SK-MEL-5 (cell line): ENCODE measurements around the gene LRRC8D. TPM values are rescaled to one million over a fixed set of nuclear protein-coding genes. Genes with fewer than 3 reads are reported as not detected.
"Not testable (repeated sequence)": the region's sequence is repeated elsewhere in the genome, so short reads cannot be mapped to it uniquely, and the experiment has no call there.

Experiments
- DNase-seq: peaks from one replicate; pipeline ENCODE4 v3.0.0-alpha.2; 2016; ENCODE audit warnings: low read depth, low spot score
- in situ Hi-C: cut with HindIII; loops from 2 replicates; pipeline ENCODE4 v1.10.0; 2016; ENCODE audit warnings: low sequenced_read_pairs, high pct_unique_total_duplicates, low pct_unique_long_range_greater_than_20kb
- polyA plus RNA-seq, 2 experiments: library from polyadenylated mRNA; depleted of rRNA; stranded (reverse); fragments of >200 nt; gene quantifications; 2 replicates each; pipeline ENCODE4 v1.2.3, GENCODE V29; 2015
- total RNA-seq: library from RNA; depleted of rRNA; stranded (reverse); fragments of >200 nt; shearing (Covaris generic); gene quantifications from 2 replicates; pipeline ENCODE4 v1.2.3, GENCODE V29; 2014; rRNA removed

The LRRC8D gene
- total RNA-seq = 46.0 and 48.7 TPM in 2 replicates
- 56.2 and 70.3 TPM in 2 replicates for polyA plus RNA-seq (2015; cell fraction: cytosol; rRNA removed)
- polyA plus RNA-seq (2015; cell fraction: nucleus; rRNA removed) = 38.1 and 43.8 TPM in 2 replicates

- in situ Hi-C loops = no loop called here
- peak; percentile 75 for DNase-seq
Measured at GRCh38 chr1:89820422-89821321, at the start of gene LRRC8D. Gene LRRC8D (plus strand): TSS chr1:89821032. CDS start chr1:89933069, 112,037 bp downstream.

- no peak for DNase-seq
- in situ Hi-C loops = no loop called here
Measured at GRCh38 chr1:89771991-89772560, 48.8 kb upstream of the LRRC8D start.

DNA sequence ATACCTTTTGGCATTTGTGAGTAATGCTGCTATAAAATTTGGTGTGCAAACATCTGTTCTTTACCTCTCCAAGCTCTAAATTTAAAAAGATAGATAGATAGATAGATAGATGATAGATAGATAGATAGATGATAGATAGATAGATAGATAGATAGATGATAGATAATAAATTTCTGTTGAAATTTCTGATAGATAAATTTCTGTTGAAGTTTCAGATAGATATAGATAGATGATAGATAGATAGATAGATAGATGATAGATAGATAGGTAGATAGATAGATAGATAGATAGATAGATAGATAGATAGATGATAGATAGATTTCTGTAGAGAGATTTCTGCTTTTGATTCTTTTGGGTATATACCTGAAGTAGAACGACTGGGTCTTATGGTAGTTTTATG, 44.7 kb upstream of the LRRC8D start:
- in situ Hi-C loops, DNase-seq: not testable (repeated sequence)

GRCh38 chr1:89777271-89777670, 43.6 kb upstream of the LRRC8D start:
- in situ Hi-C loops, DNase-seq: not testable (repeated sequence)

- no peak for DNase-seq
- in situ Hi-C loops = no loop called here
Measured at GRCh38 chr1:89779151-89779940, 41.5 kb upstream of the LRRC8D start.

- DNase-seq = peak; percentile 83
- in situ Hi-C loops = no loop called here
Measured at GRCh38 chr1:89780721-89781120, 40.1 kb upstream of the LRRC8D start.

DNA sequence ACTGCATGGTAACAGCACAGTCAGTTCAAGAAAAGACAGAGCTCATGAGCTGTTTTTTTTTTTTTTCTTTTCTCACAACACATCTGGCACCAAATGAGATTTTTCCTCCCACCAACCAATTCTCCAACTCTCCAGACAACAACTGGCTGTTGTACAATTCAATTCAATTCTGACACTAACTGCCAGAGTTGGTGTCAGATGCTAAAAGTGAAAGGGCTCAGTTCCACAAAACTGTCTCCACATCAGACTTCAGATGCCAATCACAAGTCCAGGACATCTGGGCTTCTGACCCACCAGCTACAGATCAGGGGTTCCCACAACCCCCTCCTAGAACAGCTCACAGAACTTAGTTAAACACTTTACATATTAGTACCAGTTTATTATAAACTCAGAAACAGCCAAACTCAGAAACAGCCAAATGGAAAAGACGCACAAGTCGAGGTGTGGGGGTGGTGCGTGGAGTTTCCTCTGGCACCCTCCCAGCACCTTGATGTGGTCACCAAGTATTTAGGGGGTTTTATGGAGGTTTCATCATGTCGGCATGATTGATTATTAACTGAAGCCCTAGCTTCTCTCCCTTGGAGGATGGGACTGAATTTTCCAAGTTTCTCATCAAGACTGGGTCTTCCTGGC, 39.2 kb upstream of the LRRC8D start:
- in situ Hi-C loops = no loop called here
- DNase-seq = no peak

DNA sequence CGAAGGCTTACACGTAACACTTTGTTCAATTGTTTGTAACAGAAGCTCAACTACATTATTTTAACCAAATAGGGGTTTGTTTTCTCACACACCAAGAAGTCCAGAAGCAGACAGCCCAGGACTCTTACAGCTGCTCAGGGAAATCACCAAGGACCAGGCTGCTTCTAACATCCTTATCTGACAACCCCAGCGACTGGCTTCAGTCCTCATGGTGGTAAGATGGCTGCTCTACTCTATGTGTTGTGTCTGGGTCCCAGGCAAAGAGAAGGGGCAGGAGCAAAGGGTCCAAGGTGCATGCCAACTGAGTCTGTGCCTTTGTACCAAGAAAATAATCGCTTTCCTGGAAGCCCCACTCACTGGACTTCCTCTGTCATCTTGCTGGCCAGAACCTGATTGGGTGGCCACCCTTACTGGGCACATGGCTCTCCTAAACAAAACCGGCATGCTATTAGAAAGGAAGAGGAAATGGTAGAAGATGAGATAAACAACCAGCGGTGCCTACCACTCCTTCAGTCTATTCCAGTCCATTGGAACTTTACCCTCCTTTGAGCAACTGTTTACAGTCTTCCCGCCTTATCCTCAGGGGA, 34.1 kb upstream of the LRRC8D start:
- DNase-seq = no peak
- in situ Hi-C loops = no loop called here

DNA sequence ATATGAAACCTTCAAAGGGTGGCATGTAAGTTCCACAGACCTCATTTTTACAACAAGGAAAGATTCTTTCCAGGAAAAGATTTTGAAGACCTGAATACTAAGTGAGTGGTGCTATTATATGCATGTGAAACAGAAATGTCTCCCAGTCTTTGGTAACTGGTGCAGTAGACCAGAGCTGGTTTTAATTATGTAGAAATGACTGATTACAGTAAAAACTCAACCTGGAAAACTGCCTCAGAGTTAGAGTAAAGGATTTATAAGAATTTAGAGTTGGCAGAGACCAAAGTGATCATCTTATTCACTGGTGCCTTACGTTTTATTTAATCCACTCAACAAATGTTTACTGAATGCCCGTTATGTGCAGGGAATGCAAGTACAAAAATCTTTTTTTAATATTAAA, 30.2 kb upstream of the LRRC8D start:
- DNase-seq = no peak
- in situ Hi-C loops = no loop called here

DNA sequence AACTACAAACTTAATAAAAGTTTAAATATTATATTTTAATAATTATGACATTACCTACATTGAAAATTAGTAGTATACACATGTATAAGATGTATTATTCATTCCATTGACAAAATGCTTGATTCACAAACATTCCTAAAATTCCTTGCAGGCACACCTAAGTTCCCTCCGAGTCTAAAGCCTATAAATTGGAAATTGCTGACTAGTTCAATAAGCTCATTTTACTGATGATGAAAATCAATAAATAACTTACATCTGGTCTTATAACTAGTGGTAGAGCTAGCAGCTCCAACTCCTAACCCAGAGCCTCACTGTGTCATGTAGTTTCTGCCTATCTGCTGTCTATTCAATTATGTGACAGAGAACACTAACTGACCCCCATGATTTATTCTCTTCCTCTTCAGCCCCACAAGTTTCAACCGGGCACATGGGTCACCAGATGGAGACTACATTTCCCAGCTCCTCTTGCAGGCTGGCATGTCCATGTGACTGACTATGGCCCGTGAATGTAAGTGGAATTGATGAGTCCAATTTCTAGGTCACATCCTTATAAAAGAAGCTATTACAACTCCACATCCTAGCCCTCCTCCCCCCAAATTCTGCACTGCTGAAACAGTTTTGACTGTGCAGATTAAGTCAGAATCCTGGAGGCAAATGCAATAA, 29.6 kb upstream of the LRRC8D start:
- in situ Hi-C loops = no loop called here
- DNase-seq = peak; percentile 41

DNA sequence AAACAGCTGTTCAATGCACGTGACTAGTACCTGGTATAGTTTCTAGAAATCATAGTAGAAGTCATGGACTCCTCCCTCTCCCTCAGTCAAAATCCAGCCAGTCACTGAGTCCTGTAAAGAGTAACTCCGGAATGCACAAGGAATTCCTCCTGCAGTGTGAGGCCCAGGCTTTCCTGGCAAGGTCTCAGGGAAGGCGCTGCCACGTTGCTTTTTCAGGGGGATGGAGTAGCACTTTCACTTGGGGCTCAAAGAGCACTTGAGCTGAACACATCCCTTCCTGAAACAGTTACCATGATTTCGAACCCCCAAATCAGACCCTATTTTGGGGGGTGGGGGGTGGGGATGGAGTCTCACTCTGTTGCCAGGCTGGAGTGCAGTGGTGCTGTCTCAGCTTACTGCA, 26.4 kb upstream of the LRRC8D start:
- in situ Hi-C loops = no loop called here
- no peak for DNase-seq

- DNase-seq = not testable (repeated sequence)
Measured at GRCh38 chr1:89795571-89795970, 25.3 kb upstream of the LRRC8D start.

GRCh38 chr1:89797876-89798275, 23.0 kb upstream of the LRRC8D start:
- in situ Hi-C loops, DNase-seq: not testable (repeated sequence)

More at GRCh38 chr1:89795571-89795970, 25.3 kb upstream of the LRRC8D start:
- in situ Hi-C loops = not testable (repeated sequence)

DNA sequence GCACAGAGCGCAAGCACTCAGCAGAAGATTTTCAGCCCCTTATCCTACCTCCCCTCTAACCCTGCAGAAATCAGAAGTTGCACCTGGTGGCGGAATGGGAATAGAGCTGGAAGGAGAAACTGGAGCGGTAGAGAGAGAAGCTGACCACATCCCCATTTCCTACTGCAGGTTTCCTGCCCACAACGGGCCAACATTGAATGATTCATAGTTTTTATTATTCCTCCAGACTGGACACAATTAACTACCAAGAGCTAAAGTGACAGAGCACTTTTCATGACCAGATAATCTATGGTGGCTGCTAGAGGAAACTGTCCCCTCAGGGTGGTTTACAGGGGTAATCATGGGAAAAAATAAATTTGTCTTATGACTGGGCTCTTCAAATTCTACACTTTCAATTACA, 21.3 kb upstream of the LRRC8D start:
- DNase-seq = no peak

GRCh38 chr1:89800022-89800655, 20.7 kb upstream of the LRRC8D start:
- in situ Hi-C loops = no loop called here
- no peak for DNase-seq

More for the DNA sequence above, 21.3 kb upstream of the LRRC8D start:
- in situ Hi-C loops = no loop called here

DNA sequence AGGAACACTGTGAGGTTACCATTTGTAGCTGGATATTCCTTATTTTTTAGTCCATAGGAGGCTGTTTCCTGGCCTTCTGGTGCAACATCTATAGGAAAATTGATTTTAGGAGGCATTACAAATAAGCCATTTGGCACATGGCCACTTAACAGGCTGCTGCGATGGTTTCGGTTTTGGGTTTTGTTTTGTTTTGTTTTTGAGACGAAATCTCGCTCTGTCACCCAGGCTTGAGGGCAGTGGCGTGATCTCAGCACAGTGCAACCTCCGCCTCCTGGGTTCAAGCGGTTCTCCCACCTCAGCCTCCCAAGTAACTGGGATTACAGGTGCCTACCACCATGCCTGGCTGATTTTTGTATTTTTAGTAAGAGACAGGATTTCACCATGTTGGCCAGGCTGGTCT, 20.1 kb upstream of the LRRC8D start:
- DNase-seq = no peak
- in situ Hi-C loops = no loop called here
